Prostate gland (tissue), 2 donors: ENCODE results near the gene BTBD18.

Source experiments
- CTCF ChIP-seq, 4 experiments: fragments of 200-600 bp in 2 of 4; fragments of 450-650 bp in 2 of 4; sonication (generic) in 2 of 4; IDR thresholded peaks; 1 replicate in 3 of 4; 2 replicates in 1 of 4; pipeline ENCODE4 v1.5.1; 2016 to 2019; ENCODE audit warnings: antibody characterized with exemption in 4 of 4, mild to moderate bottlenecking in 2 of 4, moderate library complexity in 2 of 4
- POLR2AphosphoS5 ChIP-seq: sonication (generic); formaldehyde crosslinking; IDR thresholded peaks from one replicate; pipeline ENCODE4 v1.6.1; 2017; ENCODE audit warnings: antibody characterized with exemption

GRCh38 chr11:57764021-57764420 lies 12.4 kb upstream of the BTBD18 start:
- TF ChIP-seq CTCF (IDR thresholded peaks at IDR 0.05), result no peak
- no peak for TF ChIP-seq POLR2AphosphoS5
